Vagina (tissue), 2 donors: ENCODE results near the gene KIRREL3.

Experiments used
- CTCF ChIP-seq, 3 experiments: fragments of 450-650 bp in 2 of 3; fragments of 200-600 bp in 1 of 3; sonication (generic) in 1 of 3; IDR thresholded peaks; one replicate each; pipeline ENCODE4 v1.5.1; 2017 to 2019; ENCODE audit warnings: antibody characterized with exemption in 3 of 3, mild to moderate bottlenecking in 2 of 3, moderate library complexity in 2 of 3
- POLR2A ChIP-seq, 2 donors: fragments of 450-650 bp; IDR thresholded peaks; one replicate each; pipeline ENCODE4 v1.6.1; 2017; ENCODE audit warnings: antibody characterized with exemption in 2 of 2, mild to moderate bottlenecking in 2 of 2, moderate library complexity in 2 of 2
- POLR2AphosphoS5 ChIP-seq, 2 donors: sonication (generic); formaldehyde crosslinking; IDR thresholded peaks; one replicate each; pipeline ENCODE4 v1.9.0; 2017; ENCODE audit warnings: antibody characterized with exemption in 2 of 2, mild to moderate bottlenecking in 2 of 2, low read depth in 1 of 2; ENCODE audit not compliant: insufficient read depth in 1 of 2

DNA sequence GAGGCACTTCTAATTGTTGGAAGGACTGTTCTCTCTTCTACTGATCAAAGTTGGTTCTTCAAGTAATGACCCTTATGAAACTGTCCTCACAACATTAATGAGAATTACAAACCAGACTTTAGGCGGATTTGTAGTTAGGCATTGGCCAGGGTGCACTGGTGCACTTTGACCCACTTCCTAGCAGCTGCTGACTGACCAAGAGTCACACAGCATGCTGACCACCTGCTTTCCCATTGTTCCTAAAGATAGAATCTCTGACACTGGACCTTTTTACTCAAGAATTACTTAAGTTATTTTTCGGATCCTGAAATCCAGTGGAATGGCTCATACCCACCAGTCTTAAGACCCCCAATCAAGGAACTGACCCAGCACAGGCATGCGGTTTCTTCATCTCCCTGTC lies 381.1 kb downstream of the KIRREL3 start:
- TF ChIP-seq POLR2AphosphoS5 (IDR thresholded peaks at IDR 0.05; ENCODE audit: insufficient read depth in 1 of 2, low read depth in 1 of 2) (no peak), CTCF (IDR thresholded peaks at IDR 0.05) (no peak), POLR2A (IDR thresholded peaks at IDR 0.05) (no peak)
